Measurements from ENCODE around the gene TOMM20. TPM values are rescaled to one million over a fixed set of nuclear protein-coding genes. Genes with fewer than 3 reads are reported as not detected.
"Not testable (repeated sequence)": the region's sequence is repeated elsewhere in the genome, so short reads cannot be mapped to it uniquely, and the experiment has no call there.

TOMM20 gene
- total RNA-seq, 1 experiment from 2014 or later: 157 TPM

DNA sequence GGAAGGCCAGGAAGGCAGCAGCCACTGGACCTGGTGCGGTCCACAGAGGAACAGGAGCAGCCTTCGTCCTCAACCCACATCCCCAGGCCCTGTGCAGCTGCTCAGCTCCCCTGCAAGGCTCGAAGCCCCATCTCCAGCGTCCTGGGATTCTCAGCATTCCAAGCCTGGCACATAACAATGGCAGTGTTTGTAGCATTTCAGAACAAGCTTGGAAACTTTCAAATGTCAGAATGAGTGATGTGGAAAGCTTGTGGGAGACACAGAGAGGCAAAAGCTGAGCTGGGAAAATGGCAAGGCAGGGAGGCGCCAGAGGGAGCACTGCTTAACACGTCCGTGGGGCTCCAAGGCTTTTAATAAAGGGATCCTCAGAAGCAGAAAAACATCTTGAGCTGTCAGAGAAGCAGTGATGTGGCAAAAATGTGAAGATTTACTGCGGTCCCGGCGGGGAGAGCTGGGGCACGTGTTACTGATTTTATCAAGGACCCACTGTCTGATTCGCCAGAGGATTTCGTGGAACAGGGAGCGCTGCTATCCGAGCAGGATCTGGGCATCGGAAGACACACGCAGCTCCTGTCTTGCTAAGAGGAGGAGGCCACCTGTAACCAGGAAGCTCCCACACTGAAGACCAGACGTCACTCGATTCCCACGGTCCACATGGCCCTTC lies 38.1 kb downstream of the TOMM20 start:
- DNase-seq (ENCODE audit: low spot score): no peak
- in situ Hi-C loops (cut with HindIII; ENCODE audit: low sequenced_read_pairs): loop anchor here (25.0 kb wide), 2 partner anchors 128 to 478 kb away; partner anchors contain the start of gene IRF2BP2

DNA sequence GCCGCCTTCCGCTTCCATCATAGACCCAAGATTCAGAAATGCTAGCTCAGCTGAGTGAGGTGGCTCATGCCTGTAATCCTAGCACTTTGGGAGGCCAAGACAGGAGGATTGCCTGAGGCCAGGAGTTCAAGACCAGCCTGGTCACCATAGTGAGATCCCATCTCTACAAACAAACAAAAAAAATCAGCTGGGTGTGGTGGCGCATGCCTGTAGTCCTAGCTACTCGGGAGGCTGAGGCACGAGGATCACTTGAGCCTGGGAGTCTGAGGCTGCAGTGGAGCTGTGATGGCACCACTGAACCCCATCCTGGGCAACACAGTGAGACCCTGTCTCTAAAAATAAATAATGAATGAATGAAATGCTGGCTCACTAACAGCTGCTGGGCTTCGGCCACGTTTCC lies 39.7 kb downstream of the TOMM20 start:
- no peak for DNase-seq (ENCODE audit: low spot score)
- in situ Hi-C loops (cut with HindIII; ENCODE audit: low sequenced_read_pairs): loop anchor here (25.0 kb wide), 2 partner anchors 127 to 477 kb away; partner anchors contain the start of gene IRF2BP2

DNA sequence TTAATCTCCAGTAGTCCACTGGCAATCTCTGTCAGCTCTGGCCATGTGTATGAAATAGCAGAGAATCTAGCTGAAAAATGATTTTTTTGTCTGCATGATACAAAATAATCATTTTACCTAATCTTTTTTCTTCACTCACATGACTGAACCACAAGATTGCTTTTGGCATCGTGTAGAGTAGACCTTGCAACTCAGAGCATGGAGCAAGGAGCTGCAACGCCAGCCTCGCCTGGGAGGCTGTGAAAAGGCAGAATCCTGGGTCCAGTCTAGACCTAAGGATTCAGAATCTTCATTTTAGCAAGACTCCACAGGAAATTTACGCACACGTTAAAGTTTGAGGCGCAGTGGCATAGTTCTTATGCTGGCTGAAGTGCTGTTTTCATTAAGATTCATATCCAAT lies 40.2 kb downstream of the TOMM20 start:
- DNase-seq (ENCODE audit: low spot score): no peak
- in situ Hi-C loops (cut with HindIII; ENCODE audit: low sequenced_read_pairs): loop anchor here (25.0 kb wide), 2 partner anchors 126 to 476 kb away; partner anchors contain the start of gene IRF2BP2

DNA sequence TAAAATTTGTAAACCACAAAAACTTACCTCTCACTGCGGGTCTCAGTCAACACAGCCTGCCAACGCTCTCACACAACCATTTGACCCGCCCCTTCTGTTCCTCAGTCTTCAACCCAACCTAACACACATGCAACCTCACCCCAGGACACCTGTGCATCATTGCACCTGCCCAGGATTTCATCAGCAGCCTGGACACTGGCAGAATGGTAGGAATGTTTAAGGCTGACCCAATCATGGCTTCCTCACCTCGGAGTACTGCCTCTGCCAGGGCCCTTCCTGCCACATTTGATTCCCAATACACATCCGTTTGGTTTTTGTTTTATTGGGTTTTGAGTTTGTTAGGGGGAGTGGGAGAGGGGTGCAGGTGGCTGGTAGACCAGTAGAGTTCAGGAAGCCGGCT lies 40.7 kb downstream of the TOMM20 start:
- DNase-seq (ENCODE audit: low spot score): no peak
- in situ Hi-C loops (cut with HindIII; ENCODE audit: low sequenced_read_pairs): loop anchor here (25.0 kb wide), 2 partner anchors 126 to 476 kb away; partner anchors contain the start of gene IRF2BP2

DNA sequence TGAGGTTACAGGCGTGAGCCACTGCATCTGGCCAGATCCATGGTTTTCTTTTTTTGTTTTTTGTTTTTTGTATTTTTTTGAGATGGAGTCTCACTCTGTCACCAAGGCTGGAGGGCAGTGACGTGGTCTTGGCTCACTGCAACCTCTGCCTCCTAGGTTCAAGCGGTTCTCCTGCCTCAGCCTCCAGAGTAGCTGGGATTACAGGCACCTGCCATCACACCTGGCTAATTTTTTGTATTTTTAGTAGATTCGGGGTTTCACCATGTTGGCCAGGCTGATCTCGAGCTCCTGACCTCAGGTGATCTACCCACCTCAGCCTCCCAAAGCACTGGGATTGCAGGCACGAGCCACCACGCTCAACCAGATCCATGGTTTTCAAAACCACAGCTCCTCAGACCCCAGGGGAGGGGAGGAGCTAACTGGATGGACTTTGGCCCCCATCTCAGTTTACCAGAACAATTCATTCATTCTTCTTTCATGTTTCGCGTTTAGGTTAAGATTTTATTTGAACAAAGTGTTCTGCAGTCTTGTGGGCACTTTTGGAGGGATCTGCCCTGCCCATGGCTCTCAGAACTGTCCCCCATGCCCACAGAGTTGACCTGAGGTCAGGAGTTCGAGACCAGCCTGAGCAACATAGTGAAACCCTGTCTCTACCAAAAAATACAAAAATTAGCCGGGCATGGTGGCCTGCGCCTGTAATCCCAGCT lies 43.1 kb downstream of the TOMM20 start:
- not testable (repeated sequence) for DNase-seq (ENCODE audit: low spot score)
- in situ Hi-C loops (cut with HindIII; ENCODE audit: low sequenced_read_pairs): loop anchor here (25.0 kb wide), 2 partner anchors 123 to 473 kb away; partner anchors contain the start of gene IRF2BP2

DNA sequence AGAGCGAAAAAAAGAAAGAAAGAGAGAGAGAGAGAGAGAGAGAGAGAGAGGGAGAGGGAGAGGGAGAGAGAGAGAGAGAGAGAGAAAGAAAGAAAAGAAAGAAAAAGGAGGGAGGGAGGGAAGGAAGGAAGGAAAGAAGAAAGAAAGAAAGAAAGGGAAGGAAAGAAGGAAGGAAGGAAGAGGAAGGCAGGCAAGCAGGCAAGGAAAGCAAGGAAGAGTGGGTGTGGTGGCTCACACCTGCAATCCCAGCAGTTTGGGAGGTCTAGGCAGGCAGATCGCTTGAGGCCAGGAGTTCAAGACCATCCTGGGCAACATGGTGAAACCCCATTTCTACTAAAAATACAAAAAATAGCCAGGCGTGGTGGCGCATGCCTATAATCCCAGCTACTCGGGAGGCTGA lies 47.8 kb downstream of the TOMM20 start:
- not testable (repeated sequence) for DNase-seq (ENCODE audit: low spot score)
- in situ Hi-C loops (cut with HindIII; ENCODE audit: low sequenced_read_pairs): loop anchor here (25.0 kb wide), 2 partner anchors 118 to 468 kb away; partner anchors contain the start of gene IRF2BP2

DNA sequence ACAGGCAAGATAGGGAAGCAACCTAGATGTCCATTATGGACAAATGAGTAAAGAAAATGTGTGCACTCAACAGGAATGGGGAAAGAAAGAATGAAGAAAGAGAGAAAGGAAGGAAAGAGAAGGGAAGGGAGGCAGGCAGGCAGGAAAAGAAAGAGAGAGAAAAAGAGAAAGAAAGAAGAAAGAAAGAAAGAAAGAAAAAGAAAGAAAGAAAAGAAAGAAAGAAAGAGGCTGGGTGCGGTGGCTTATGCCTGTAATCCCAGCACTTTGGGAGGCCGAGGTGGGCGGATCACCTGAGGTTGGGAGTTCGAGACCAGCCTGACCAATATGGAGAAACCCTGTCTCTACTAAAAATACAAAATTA lies 48.4 kb downstream of the TOMM20 start:
- DNase-seq (ENCODE audit: low spot score): not testable (repeated sequence)
- in situ Hi-C loops (cut with HindIII; ENCODE audit: low sequenced_read_pairs): loop anchor here (25.0 kb wide), 2 partner anchors 118 to 468 kb away; partner anchors contain the start of gene IRF2BP2

DNA sequence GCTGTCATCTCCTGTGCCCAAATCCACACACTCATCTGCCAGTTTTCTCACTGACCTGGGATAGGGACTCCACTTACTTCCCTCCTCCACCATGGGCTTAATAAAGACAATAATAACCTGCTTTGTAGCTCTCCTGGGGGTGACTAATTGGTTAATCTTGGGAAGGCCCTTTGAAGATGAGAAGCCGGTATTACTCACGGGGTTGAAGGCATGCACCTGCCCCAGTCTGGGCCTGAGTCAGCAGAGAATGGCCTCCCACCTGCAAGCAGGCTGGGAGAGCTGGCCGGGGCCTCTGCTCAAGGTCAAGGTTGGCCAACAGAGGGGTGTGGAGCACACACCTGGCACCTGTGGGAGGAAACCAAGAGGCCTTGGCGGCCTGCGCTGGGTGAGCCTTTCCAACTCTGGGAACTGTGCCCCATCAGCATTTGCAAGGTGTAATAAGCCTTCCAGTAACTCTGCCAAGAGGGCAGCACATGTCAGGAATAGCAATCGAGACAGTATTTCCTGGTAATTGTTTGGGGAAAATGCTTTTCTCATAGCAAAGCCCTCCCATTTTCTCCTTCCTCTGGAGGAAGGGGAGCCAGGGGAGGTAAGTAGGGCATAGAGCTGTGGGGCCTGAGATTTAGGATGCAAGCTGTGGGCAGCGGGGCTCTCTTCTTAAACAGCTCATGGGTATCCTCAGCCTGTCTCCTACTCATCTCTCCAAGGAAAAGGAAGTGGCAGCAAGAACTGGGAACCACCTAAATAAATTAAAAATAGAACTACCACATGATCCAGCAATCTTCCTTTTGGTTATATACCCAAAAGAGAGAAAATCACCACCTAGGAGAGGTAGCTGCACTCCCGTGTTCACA lies 49.0 kb downstream of the TOMM20 start:
- in situ Hi-C loops (cut with HindIII; ENCODE audit: low sequenced_read_pairs): loop anchor here (10.0 to 25.0 kb wide), 3 partner anchors 117 to 575 kb away; partner anchors contain the start of gene IRF2BP2
- DNase-seq (ENCODE audit: low spot score): peak; percentile 77

DNA sequence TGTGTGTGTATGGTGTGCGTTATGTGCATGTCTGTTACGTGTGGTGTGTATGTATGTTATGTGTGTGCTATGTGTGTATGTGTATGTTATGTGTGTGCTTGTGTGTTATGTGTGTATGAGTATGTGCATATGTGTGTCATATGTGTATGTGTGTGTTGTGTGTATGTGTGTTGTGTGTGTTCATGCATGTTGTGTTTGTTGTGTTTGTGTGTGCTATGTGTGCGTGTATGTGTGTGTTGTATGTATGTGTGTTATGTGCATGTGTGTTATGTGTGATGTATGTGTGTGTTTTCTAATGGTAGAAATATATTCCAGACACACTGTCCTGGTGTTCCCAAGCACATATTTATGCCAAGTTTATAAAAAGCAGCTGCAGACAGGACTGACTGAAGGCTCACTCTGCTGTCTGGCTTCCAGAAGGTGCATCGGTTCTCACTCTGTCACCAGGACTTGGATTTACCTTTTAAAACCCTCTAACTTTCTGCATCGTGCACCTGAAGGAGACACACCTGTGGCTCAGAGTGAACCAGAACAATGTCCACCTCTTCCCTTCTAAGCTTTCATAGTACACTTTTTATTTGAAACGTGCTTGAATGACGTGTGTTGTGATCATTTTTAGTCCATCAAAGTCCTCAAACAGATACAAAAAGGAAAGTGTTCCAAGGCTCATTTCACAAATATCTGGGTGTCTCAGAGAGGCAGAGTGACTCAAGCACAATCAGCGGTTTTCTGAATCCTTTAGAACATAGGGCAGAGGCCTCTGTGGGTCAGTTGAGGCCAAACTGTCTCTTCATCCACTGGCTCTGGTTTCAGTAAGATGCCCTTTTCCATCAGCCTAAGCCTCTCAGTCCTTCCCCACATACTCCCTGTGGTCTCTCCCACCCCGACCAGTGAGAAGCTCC lies 49.9 kb downstream of the TOMM20 start:
- no peak for DNase-seq (ENCODE audit: low spot score)
- in situ Hi-C loops (cut with HindIII; ENCODE audit: low sequenced_read_pairs): loop anchor here (10.0 to 25.0 kb wide), 3 partner anchors 116 to 574 kb away; partner anchors contain the start of gene IRF2BP2

DNA sequence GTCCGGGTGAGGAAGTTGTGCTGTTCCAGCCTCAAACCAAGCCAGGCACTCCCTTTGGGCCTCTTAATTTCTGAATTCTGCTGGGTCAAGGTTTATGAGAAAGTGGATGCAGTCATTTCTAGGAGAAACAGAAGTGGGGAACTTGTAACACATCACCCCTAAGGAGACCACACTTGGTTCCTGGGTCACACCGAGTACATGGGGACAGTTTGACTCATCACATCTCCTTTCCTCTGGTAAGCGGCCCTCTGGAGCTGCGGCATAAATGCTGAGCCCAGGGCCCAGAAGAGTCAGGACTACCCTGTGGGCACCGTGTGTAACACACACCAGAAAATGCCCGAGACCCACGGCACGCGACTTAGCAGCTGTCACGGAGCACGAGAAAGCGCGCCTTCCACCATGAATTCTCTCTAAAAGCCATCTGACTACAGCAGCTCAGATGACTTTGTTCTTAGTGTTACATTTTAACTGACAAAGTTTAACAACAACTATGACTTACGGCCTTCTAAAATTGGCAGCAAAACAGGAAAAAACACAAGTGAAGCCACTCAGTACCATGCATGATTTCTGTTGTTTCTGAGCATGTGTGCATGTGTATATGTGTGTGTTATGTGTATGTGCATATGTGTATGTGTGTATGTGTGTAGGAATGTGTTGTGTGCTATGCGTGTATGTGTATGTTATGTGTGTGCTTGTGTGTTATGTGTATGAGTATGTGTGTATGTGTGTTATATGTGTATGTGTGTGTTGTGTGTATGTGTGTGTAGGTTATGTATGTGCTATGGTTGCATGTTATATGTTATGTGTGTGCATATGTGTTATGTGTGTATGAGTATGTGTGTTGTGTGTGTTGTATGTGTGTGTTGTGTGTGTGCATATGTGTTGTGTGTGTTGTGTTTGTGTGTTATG lies 50.8 kb downstream of the TOMM20 start:
- in situ Hi-C loops (cut with HindIII; ENCODE audit: low sequenced_read_pairs): loop anchor here (10.0 to 25.0 kb wide), 3 partner anchors 116 to 573 kb away; partner anchors contain the start of gene IRF2BP2
- no peak for DNase-seq (ENCODE audit: low spot score)

DNA sequence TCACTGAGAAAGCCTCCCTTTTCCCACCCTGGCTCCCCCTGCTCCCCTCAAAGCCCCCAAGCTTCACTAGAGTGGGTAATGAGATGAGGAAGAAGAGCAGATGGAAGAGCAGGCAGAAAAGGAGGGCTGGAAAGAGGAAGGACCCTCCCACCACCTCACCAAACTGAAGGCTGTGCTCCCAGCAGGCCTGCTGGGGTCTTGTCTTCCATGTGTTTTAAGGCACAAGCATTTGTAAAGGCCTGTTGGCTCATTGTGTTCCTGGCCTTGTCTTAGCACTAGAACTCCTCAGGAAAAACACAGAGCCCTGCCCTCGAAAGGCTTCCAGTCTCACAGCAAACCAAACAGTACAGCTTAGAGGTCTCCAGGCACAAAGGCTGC lies 51.5 kb downstream of the TOMM20 start:
- no peak for DNase-seq (ENCODE audit: low spot score)
- in situ Hi-C loops (cut with HindIII; ENCODE audit: low sequenced_read_pairs): loop anchor here (10.0 to 25.0 kb wide), 3 partner anchors 115 to 572 kb away; partner anchors contain the start of gene IRF2BP2

DNA sequence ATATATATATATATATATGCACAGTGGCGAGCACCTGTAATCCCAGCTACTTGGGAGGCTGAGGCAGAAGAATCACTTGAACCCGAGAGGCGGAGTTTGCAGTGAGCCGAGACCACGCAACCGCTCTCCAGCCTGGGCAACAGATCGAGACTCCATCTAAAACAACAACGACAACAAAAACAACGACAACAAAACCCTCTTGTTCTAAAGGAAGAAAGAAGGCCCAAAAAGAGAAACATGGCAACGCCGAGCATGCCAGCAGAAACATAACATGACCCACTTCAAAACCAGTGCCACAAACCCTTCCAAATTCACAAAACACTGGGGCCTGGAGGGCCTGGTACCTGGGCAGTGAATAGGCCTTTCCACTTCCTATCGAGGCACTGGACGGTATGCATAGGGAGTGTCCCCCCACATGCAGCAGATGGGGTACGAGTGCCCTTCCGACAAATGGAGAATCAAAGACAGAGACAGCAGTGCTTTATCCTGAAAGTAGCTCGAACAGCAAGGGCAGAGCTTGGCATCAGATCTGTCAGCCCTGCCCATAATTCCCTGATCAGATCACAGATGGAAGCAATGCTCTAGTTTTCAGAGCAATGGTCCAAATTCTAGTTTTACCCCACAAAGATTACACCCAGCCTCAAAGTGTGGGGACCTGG lies 52.0 kb downstream of the TOMM20 start:
- no peak for DNase-seq (ENCODE audit: low spot score)
- in situ Hi-C loops (cut with HindIII; ENCODE audit: low sequenced_read_pairs): loop anchor here (10.0 to 25.0 kb wide), 3 partner anchors 114 to 572 kb away; partner anchors contain the start of gene IRF2BP2

DNA sequence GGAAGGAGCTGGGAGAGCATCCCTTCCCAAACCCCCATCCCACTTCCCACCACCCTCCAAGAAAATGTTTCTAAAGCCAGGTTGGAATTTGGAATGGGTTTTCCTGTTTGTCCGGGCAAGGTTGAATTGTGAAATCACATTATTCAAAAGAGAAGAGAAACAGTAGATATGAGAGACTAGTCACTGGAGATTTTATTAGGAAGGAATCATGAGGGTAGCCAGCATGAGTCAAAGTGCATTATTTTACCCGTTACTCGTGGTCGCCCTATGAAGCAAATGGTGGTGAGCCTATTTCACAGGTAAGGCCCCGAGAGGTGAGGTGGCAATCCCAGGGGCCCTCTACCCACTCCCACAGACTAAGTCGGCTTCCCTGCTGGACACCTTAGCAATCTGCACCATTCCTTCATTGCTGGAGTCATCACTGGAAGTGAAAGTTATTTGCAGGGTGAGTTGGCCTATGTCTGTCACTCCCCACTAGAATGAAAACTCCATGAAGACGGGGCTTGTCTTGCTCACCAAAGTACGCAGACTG lies 52.8 kb downstream of the TOMM20 start:
- no peak for DNase-seq (ENCODE audit: low spot score)
- in situ Hi-C loops (cut with HindIII; ENCODE audit: low sequenced_read_pairs): loop anchor here (10.0 to 25.0 kb wide), 3 partner anchors 114 to 571 kb away; partner anchors contain the start of gene IRF2BP2

DNA sequence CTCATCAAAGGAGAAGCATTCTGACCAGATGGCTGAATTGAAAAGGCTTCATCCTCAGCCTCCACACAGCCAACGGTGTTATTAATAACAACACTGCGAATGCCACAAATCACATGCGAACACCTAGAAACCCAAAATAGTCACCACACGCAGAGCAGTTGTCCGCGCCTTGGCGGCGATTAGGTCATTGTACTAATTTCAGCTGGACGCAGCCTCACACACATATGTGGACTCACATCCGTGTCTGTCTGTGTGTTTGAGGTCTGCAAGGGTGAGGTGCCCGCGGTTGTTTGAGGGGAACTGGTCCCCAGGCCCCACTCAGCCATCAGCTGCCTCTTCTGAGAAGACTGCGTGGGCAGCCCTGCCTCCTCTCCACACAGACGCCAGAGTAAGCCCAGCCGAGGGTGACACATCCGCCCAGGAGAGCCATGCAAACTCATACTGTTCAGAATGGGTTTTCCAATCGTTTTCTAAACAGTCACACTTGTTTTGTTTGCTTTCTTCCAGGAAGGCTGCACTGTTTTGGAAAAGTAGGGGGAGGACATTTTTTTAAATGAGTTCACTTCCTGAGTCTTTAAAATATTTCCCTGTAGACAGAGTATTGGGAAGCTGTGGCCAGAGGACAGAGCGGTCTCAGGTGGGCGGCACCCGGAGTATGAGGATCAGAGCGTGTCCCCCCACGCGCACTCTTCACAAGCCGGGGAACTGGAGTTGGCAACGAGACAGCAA lies 53.4 kb downstream of the TOMM20 start:
- in situ Hi-C loops (cut with HindIII; ENCODE audit: low sequenced_read_pairs): loop anchor here (10.0 to 25.0 kb wide), 3 partner anchors 113 to 570 kb away; partner anchors contain the start of gene IRF2BP2
- DNase-seq (ENCODE audit: low spot score): peak; percentile 96

DNA sequence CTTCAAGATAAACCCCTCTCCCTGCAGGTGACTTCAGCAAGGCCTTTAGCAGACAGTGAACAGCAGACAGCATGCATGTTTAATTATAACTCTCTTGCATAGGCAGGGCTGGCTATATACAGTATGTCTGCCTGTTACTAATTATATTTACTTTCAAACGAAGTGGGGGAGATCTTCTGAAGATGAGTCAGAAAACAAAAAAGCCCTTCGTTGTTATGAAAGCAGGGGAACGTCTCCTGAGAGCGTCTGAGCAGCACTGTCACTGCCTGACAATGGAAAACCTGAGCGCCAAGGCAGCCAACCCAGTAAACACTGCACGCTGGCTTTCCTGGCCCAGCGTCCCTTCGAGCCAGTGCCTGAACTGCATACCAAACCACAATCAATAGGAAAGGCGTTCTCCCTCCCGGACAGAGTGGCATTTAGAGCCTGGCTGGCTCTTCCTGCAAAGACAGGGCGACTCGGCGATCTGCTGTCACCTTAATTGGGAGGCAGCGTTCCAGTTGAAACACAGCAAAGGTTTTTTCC lies 54.1 kb downstream of the TOMM20 start:
- DNase-seq (ENCODE audit: low spot score): no peak
- in situ Hi-C loops (cut with HindIII; ENCODE audit: low sequenced_read_pairs): loop anchor here (10.0 to 25.0 kb wide), 3 partner anchors 112 to 570 kb away; partner anchors contain the start of gene IRF2BP2
